BJ (cell line): ENCODE data around the gene PER2. TPM values are rescaled to one million over a fixed set of nuclear protein-coding genes. Genes with fewer than 3 reads are reported as not detected.

Experiments
- CTCF ChIA-PET: fragments of 350-600 bp; formaldehyde crosslinking; extraction: SDS; loops from one replicate; lab custom pipeline; 2021; ENCODE audit warnings: antibody characterized with exemption, inconsistent platforms; lab: Yijun Ruan, JAX
- POLR2A ChIA-PET: fragments of 300-600 bp; sonication (Branson Sonifier 250); formaldehyde crosslinking; extraction: SDS; loops from one replicate; lab custom pipeline; 2021; ENCODE audit warnings: antibody characterized with exemption; lab: Charles Lee
- DNase-seq: peaks from one replicate; pipeline ENCODE4 v3.0.0-alpha.2; 2011; ENCODE audit warnings: low read depth
- H3K27me3 ChIP-seq: 2 replicates; pipeline ENCODE4 v1.6.0; 2011; ENCODE audit warnings: low read length; ENCODE audit not compliant: control insufficient read depth, insufficient read depth
- H3K36me3 ChIP-seq: 2 replicates; pipeline ENCODE4 v1.5.1; 2011; ENCODE audit warnings: low read length; ENCODE audit not compliant: control insufficient read depth, insufficient read depth
- H3K4me3 ChIP-seq: 2 replicates; pipeline ENCODE4 v1.5.1; 2011; ENCODE audit warnings: low read depth, mild to moderate bottlenecking, control low read depth, low read length
- CTCF ChIP-seq: IDR thresholded peaks from 2 replicates; pipeline ENCODE4 v1.5.1; 2011; ENCODE audit warnings: low read depth, mild to moderate bottlenecking, control low read depth, inconsistent platforms, low read length, moderate library complexity; ENCODE audit not compliant: insufficient read depth
- polyA plus RNA-seq: library from polyadenylated mRNA; depleted of rRNA; stranded (reverse); fragments of >200 nt; gene quantifications from 2 replicates; pipeline ENCODE4 v1.2.3, GENCODE V29; 2011

Gene PER2
- polyA plus RNA-seq, 1 experiment = 3.1 TPM

- no peak for TF ChIP-seq CTCF
- ChIA-PET POLR2A (no interaction called here), CTCF (interaction anchor here (0.9 to 3.5 kb wide), 2 partner anchors 17 to 413 kb away, joined by 3 to 12 read pairs; partner anchors contain the start of gene PER2)
- no peak for DNase-seq
- H3K27me3 ChIP-seq = no peaks in the 10 kb centered on the region
- H3K36me3 ChIP-seq = peaks cover 20% of the 10 kb centered on the region
- no peak overlapping the region for H3K4me3 ChIP-seq
These were observed 17.3 kb downstream of the PER2 start for GRCh38 chr2:238271061-238271554.

- ChIA-PET CTCF (interaction anchor here (0.6 to 3.5 kb wide), 2 partner anchors 18 to 412 kb away, joined by 5 to 12 read pairs; partner anchors contain the start of gene PER2), POLR2A (no interaction called here)
- Histone ChIP-seq H3K27me3 (no peaks in the 10 kb centered on the region), H3K36me3 (peaks cover 18% of the 10 kb centered on the region), H3K4me3 (no peak overlapping the region)
- no peak for TF ChIP-seq CTCF
- DNase-seq = no peak
These were observed 17.8 kb downstream of the PER2 start for GRCh38 chr2:238270606-238271005.

GRCh38 chr2:238269741-238270140 lies 18.7 kb downstream of the PER2 start:
- Histone ChIP-seq H3K36me3 (peaks cover 17% of the 10 kb centered on the region), H3K27me3 (no peaks in the 10 kb centered on the region), H3K4me3 (no peak overlapping the region)
- ChIA-PET CTCF (no interaction called here), POLR2A (no interaction called here)
- no peak for TF ChIP-seq CTCF
- no peak for DNase-seq

GRCh38 chr2:238267884-238268680 lies 20.3 kb downstream of the PER2 start:
- Histone ChIP-seq H3K36me3 (peaks cover 15% of the 10 kb centered on the region), H3K27me3 (no peaks in the 10 kb centered on the region), H3K4me3 (no peak overlapping the region)
- TF ChIP-seq CTCF = no peak
- CTCF ChIA-PET = interaction anchor here (1.1 kb wide), 1 partner anchor 13 kb away, joined by 3 read pairs; no protein-coding TSS in a partner anchor
- DNase-seq = no peak
- POLR2A ChIA-PET = no interaction called here

GRCh38 chr2:238267341-238267710 lies 21.1 kb downstream of the PER2 start:
- no peak for TF ChIP-seq CTCF
- POLR2A ChIA-PET = no interaction called here
- Histone ChIP-seq H3K4me3 (no peak overlapping the region), H3K27me3 (no peaks in the 10 kb centered on the region), H3K36me3 (peaks cover 16% of the 10 kb centered on the region)
- DNase-seq = no peak
- CTCF ChIA-PET = interaction anchor here (1.1 kb wide), 1 partner anchor 12 kb away, joined by 3 read pairs; no protein-coding TSS in a partner anchor
